Renal cortex interstitium (tissue), 11 donors: ENCODE results near the gene SGSM1. TPM values are rescaled to one million over a fixed set of nuclear protein-coding genes. Genes with fewer than 3 reads are reported as not detected.

Source experiments
- DNase-seq, 11 donors: peaks; one replicate each; pipeline ENCODE4 v3.0.0-alpha.2; 2013; ENCODE audit warnings: low read depth in 9 of 11, low spot score in 4 of 11; ENCODE audit errors: extremely low read depth in 1 of 11
- polyA plus RNA-seq, 3 donors: library from polyadenylated mRNA; unstranded; fragments of 120-200 nt; gene quantifications; one replicate each; pipeline ENCODE4 v1.2.1, GENCODE V29; 2013; ENCODE audit not compliant: insufficient read length in 3 of 3

The SGSM1 gene
- polyA plus RNA-seq, 3 donors: 1.9 to 2.7 (median 2.2) TPM

DNA sequence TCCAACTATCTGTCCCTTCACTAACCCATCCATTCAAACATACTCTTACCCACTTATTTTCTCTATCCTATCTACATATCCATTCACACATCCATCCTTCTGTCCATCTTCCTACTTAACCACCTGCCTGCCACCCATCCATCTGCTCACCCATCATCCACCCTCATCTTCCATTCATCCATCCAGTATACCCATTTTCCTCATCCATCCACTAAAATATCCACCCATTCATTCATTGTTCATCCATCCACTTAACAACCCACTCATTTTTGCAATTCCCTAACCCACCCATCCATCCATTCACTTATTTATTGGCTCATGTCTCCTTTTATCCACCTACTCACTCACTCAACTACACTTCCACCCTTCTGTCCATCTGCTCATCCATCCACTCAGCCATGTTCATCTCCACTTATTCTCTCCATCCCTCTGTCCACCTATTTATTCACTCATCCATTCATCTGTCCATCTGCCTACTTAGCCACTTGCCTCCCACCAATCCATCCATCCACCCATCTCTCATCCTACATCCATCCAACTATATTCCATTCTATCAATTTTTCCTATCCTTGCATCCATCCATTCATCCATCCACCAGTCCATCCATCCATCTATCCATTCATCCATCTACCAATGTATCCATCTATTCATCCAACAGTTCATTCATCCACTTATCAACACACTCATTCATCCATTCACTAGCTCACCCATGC lies 129.9 kb downstream of the SGSM1 start:
- no peak for DNase-seq

DNA sequence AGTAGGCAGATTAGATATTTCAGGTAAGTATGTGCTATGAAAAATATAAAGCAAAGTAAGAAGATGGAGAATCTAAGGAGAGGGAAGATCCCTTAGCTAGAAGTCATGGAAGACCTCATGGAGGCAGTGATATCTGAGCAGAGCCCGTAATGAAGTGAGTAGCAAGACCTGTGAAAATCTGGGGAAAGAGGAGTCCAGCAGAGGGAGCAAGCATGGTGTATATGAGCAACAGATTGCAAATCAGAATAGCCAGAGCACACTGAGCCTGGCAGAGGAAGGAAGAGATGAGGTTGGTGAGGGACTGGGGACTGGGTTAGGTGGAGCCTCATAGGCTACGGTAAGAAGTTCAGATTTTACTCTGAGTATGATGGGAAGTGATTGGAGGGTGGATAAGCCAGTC lies 131.1 kb downstream of the SGSM1 start:
- DNase-seq: no peak

DNA sequence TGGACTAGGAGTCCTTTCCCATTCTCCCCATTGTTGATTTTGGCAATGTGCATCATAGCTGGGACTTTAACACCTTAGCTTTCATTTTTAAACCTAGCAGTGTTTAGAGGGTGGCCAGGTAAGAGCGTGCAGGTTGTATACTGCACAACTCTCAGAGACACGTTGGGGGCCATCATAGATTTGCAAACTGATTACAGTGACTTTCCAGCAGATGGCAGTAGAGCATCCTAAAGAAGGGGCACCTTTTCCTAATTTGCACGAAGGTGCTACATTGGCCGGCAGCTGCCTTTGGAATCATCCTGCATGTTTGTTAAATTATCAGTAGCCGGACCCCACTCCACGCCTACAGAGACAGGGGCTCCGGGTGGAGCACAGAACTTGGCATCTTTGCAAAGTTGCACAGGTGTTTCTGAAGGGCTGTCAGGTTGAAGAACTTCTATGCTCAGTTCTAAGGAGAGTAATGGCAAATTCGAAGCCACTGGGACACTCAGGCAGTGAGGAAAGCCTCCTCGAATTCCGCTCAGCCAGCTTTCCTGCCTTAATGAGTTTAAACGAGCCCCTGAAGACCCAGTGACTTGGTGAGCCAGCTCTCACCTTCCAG lies 132.8 kb downstream of the SGSM1 start:
- no peak for DNase-seq

GRCh38 chr22:24942301-24942700 lies 136.3 kb downstream of the SGSM1 start:
- no peak for DNase-seq

- no peak for DNase-seq
Observed at GRCh38 chr22:24944217-24944937, 138.4 kb downstream of the SGSM1 start.

- no peak for DNase-seq
Observed at GRCh38 chr22:24945430-24945829, 139.4 kb downstream of the SGSM1 start.

DNA sequence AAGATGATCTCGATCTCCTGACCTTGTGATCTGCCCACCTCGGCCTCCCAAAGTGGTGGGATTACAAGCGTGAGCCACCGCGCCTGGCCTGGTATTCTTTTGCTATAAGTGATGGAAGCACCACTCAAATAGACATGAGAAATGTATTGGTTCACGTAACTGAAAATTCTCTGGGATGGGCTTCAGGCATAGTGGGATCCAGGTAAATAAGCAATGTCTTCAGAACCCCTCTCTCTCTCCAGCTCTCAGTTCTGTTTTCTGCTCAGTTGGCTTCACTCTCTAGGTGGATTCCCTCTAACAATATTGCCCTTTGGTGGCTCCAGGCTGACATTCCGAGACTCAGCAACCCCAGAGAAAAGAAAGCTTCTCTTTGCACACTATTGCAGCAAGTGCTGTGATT lies 141.4 kb downstream of the SGSM1 start:
- DNase-seq: no peak

DNA sequence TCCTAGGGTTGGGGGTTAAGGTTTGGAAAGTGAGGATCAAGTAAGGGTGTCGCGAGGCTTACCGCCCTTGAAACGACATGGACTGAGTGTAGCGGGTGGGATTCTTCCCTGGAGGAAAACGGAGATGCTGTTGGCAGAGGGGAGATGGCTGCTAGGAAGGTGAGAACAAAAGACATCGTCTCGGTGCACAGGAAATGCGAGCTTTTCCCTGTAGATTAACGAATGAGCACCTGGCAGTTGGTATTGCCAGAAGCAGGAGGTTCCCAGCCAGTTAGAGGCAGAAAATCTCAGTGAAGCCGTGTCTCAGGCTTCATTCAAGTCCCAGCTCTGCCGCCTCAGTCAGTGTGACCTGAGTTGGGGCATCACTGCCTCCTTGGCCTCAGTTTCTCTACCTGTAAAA lies 141.9 kb downstream of the SGSM1 start:
- DNase-seq: no peak

GRCh38 chr22:24948356-24949202 lies 142.6 kb downstream of the SGSM1 start:
- DNase-seq: no peak

DNA sequence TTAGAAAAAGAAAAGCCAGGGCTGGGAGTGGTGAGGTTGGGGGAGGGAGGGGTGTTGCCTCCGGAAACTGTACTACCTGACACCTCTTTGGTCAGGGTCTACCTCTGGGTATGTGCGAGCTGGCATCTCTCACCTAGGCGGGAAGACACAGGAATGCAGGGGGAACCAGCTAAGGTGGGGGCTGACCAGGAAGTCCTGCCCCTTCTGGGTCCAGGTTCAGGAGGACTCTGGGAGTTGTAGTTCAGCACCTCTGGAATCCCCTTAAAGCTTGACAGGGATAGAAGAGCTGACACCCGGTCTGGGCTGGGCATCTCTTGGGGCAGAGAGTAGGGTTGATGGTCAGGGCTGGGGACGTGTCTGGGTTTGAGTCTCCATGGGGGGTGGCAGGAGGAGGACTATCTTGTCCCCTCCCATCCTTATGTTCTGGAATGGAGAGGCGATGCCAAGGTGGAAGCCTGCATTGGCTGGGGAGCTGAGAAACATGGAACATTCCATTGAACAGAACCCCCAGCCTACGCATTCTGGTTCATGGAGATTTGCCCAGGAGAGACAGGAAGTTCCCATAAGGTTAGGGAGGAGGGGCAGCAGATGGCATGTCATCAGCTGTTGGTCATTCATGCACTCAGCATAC lies 144.4 kb downstream of the SGSM1 start:
- no peak for DNase-seq

GRCh38 chr22:24951942-24952836 lies 146.2 kb downstream of the SGSM1 start, which contains the start of gene KIAA1671:
KIAA1671 (plus strand) TSS chr22:24952716; CDS start chr22:25028000, 75,284 bp downstream.
- DNase-seq: peak in 9 of 11 donors; percentile 59 to 84 (median 81)

DNA sequence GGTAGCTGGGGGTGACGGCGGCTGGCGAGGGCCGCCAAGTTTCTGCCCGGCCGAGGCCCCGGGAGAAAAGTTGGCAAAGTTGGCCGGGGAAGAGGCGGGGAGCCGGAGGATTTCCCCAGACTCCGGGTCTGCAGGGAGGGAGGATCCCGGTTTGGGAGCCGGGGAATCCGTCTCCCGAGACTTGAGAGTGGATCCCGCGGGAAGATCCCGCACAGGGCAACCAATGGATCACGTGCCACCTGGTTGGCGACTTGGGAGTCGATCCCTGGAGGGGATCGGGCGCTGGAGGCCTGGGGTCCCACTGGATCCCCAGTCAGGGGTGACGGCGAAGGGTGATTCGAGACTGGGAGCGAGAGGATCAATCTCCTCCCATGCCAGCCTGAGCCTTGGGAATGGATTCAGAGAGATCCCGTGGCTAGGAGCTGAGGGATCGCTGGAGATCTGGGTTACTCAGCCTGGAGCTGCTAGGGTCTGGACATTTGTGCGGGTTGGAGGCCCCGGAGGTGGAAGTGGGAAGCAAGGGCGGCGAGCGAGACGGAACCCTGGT lies 146.9 kb downstream of the SGSM1 start:
- DNase-seq: peak in 4 of 11 donors; percentile 10 to 48 (median 38)

DNA sequence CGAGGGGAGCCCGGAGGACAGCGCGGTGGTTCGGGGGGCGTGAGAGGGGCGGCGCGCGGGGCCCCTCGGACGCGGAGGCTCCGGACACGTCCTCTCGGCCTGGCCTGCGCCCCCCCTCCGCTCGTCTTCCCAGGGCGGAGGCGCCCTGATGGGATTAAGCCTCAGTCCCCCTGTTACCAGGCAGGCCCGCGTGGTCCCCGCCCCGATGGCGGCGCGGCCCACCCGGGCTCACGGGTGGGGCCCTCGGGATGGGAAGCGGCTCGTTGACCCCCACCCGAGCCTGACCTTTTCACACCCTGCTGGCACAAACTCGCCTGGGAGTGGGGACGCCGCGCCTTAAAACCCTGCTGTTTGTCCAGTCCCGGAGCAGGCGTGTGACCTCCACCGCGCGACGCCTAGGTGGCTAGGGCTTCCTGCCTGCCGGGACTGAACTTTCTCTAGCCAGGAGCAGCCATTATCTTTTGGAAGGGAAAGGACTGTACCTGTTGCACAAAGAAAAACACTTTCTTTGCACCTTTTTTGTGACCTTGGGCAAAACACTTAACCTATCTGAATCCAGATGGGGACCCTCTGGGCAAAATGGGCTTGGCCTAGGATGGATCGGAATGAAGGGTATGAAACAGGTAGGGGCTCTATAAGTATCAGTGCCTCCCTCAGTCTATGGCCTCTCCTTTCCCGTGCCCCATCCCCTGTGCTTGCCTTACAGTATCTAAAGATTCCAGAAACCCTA lies 147.5 kb downstream of the SGSM1 start:
- DNase-seq: no peak

GRCh38 chr22:24954114-24954463 lies 148.1 kb downstream of the SGSM1 start:
- DNase-seq: no peak

GRCh38 chr22:24954856-24955255 lies 148.8 kb downstream of the SGSM1 start:
- no peak for DNase-seq

DNA sequence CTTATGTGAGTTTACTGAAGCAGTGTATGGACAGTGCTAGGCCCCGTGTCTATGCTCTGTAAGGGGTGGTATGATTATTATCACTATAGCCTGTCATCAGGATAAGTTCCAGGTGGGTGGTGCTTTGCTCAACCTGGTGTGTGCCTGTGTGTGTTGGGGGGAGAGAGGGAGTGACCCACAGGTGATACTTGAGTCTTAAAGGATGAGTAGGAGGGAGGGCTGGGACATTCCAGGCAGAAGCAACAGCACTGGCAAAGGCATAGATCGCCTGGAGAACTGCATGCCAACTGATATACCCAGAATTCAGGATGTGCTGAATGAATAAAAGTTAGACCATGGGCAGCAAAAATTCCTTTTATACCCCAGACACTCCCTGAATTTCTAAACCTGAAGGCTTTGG lies 151.0 kb downstream of the SGSM1 start:
- no peak for DNase-seq

GRCh38 chr22:24961217-24961844 lies 155.3 kb downstream of the SGSM1 start:
- DNase-seq: no peak
